ENCODE results near the gene DNAJB13.

GRCh38 chr11:73944901-73945300 is 5.9 kb upstream of the DNAJB13 start:
- no peak for TF ChIP-seq CTCF (IDR thresholded peaks at IDR 0.05)
- TF ChIP-seq POLR2AphosphoS5 (IDR thresholded peaks at IDR 0.05) = no peak
- TF ChIP-seq EP300 (IDR thresholded peaks at IDR 0.05) = no peak
- TF ChIP-seq POLR2A (IDR thresholded peaks at IDR 0.05) = no peak
